SK-N-SH (cell line): ENCODE data around the gene CHDH. TPM values are rescaled to one million over a fixed set of nuclear protein-coding genes. Genes with fewer than 3 reads are reported as not detected.

Source experiments
- CTCF ChIA-PET: fragments of 300-600, 350-600 bp; formaldehyde crosslinking; extraction: SDS; loops from one replicate; lab custom pipeline; 2021; lab: Yijun Ruan, JAX
- POLR2A ChIA-PET: fragments of 350-600 bp; sonication (Branson Sonifier 250); formaldehyde crosslinking; extraction: SDS; loops from one replicate; lab custom pipeline; 2020; ENCODE audit warnings: antibody characterized with exemption, inconsistent platforms; lab: Yijun Ruan, JAX
- DNase-seq: peaks from one replicate; pipeline ENCODE4 v3.0.0; 2012
- H2AFZ ChIP-seq: fragments of 200-600 bp; sonication (generic); 2 replicates; pipeline ENCODE4 v1.8.1; 2016; ENCODE audit warnings: antibody characterized with exemption, mild to moderate bottlenecking, low read depth
- H3F3A ChIP-seq: fragments of 200-600 bp; sonication (generic); replicated peaks from 2 replicates; pipeline ENCODE3; 2016; ENCODE audit warnings: antibody characterized with exemption, mild to moderate bottlenecking; ENCODE audit not compliant: insufficient read depth
- H3K27ac ChIP-seq, 2 experiments: fragments of 200-500 bp in 1 of 2; fragments of 200-600 bp in 1 of 2; sonication (Bioruptor generic) in 1 of 2; sonication (generic), shearing (Covaris generic) in 1 of 2; 2 replicates each; pipeline versions ENCODE4 v1.5.1 to v1.6.1; 2014 to 2016; ENCODE audit warnings: low read depth in 2 of 2, inconsistent platforms in 1 of 2, low read length in 1 of 2, mild to moderate bottlenecking in 1 of 2, mixed read lengths in 1 of 2
- H3K27me3 ChIP-seq: fragments of 200-600 bp; sonication (generic), shearing (Covaris generic); 2 replicates; pipeline ENCODE4 v1.6.1; 2016; ENCODE audit warnings: mixed run types; ENCODE audit not compliant: insufficient read depth
- H3K36me3 ChIP-seq, 2 experiments: fragments of 200-500 bp in 1 of 2; fragments of 200-600 bp in 1 of 2; sonication (Bioruptor generic) in 1 of 2; sonication (generic) in 1 of 2; replicated peaks in 1 of 2; 2 replicates each; pipeline versions ENCODE3 to v1.5.1; 2014 to 2016; ENCODE audit warnings: low read length in 1 of 2, mild to moderate bottlenecking in 1 of 2; ENCODE audit not compliant: insufficient read depth in 2 of 2, control insufficient read depth in 1 of 2
- H3K4me1 ChIP-seq, 2 experiments: fragments of 200-500 bp in 1 of 2; fragments of 200-600 bp in 1 of 2; sonication (Bioruptor generic) in 1 of 2; sonication (generic), shearing (Covaris generic) in 1 of 2; 2 replicates each; pipeline versions ENCODE4 v1.5.1 to v1.6.1; 2014 to 2016; ENCODE audit warnings: low read depth in 1 of 2, low read length in 1 of 2, mixed run types in 1 of 2; ENCODE audit not compliant: insufficient read depth in 2 of 2, control insufficient read depth in 1 of 2
- H3K4me2 ChIP-seq: fragments of 200-600 bp; sonication (generic), shearing (Covaris generic); 2 replicates; pipeline ENCODE4 v1.6.1; 2017; ENCODE audit warnings: mixed run types
- H3K4me3 ChIP-seq, 2 experiments: fragments of 200-500 bp in 1 of 2; fragments of 200-600 bp in 1 of 2; sonication (Bioruptor generic) in 1 of 2; sonication (generic), shearing (Covaris generic) in 1 of 2; 2 replicates each; pipeline versions ENCODE4 v1.5.1 to v1.8.1; 2014 to 2016; ENCODE audit warnings: low read depth in 2 of 2, inconsistent platforms in 1 of 2, low read length in 1 of 2, mild to moderate bottlenecking in 1 of 2, mixed read lengths in 1 of 2, moderate library complexity in 1 of 2
- H3K79me2 ChIP-seq: fragments of 200-600 bp; sonication (generic); 2 replicates; pipeline ENCODE4 v1.8.1; 2017; ENCODE audit warnings: mild to moderate bottlenecking; ENCODE audit not compliant: insufficient read depth
- H3K9ac ChIP-seq: fragments of 200-600 bp; sonication (generic); 2 replicates; pipeline ENCODE4 v1.6.1; 2017; ENCODE audit warnings: mixed run types
- H3K9me2 ChIP-seq: fragments of 200-600 bp; sonication (generic); 2 replicates; pipeline ENCODE4 v1.6.1; 2017; ENCODE audit warnings: mixed run types
- H3K9me3 ChIP-seq: fragments of 200-600 bp; sonication (generic); 2 replicates; pipeline ENCODE4 v1.6.1; 2017; ENCODE audit warnings: mixed run types, mild to moderate bottlenecking, moderate library complexity
- H4K20me1 ChIP-seq: fragments of 200-600 bp; sonication (generic); 2 replicates; pipeline ENCODE4 v1.6.1; 2017; ENCODE audit warnings: mild to moderate bottlenecking, mixed run types; ENCODE audit not compliant: insufficient read depth
- CHD2 ChIP-seq: fragments of 150-350 bp; IDR thresholded peaks from 2 replicates; pipeline ENCODE4 v1.6.1; 2018; ENCODE audit warnings: low read length; ENCODE audit not compliant: partially characterized antibody
- ELF1 ChIP-seq: IDR thresholded peaks from 2 replicates; pipeline ENCODE4 v1.4.0; 2012
- FOSL2 ChIP-seq: IDR thresholded peaks from 2 replicates; pipeline ENCODE4 v1.4.0; 2012; ENCODE audit warnings: low read depth, mild to moderate bottlenecking, moderate library complexity, borderline replicate concordance
- GABPA ChIP-seq: IDR thresholded peaks from 2 replicates; pipeline ENCODE4 v1.4.0; 2012; ENCODE audit warnings: low read depth, mild to moderate bottlenecking
- JUND ChIP-seq: IDR thresholded peaks from 2 replicates; pipeline ENCODE4 v1.4.0; 2012
- NFIC ChIP-seq: IDR thresholded peaks from 2 replicates; pipeline ENCODE4 v1.4.0; 2012; ENCODE audit warnings: borderline replicate concordance
- RAD21 ChIP-seq: IDR thresholded peaks from 2 replicates; pipeline ENCODE4 v1.6.1; 2012; ENCODE audit warnings: mild to moderate bottlenecking, low read length
- RFX5 ChIP-seq: IDR thresholded peaks from 2 replicates; pipeline ENCODE4 v1.6.1; 2012; ENCODE audit warnings: mild to moderate bottlenecking, improper control_type of control experiment, low read length
- RXRA ChIP-seq: IDR thresholded peaks from 2 replicates; pipeline ENCODE4 v1.4.0; 2012; ENCODE audit warnings: low read depth, mild to moderate bottlenecking, borderline replicate concordance
- SIN3A ChIP-seq: IDR thresholded peaks from 2 replicates; pipeline ENCODE4 v1.6.1; 2012; ENCODE audit warnings: low read depth, mild to moderate bottlenecking, low read length, moderate library complexity, borderline replicate concordance
- SMC3 ChIP-seq: IDR thresholded peaks from 2 replicates; pipeline ENCODE4 v1.6.1; 2012; ENCODE audit warnings: low read depth, low read length, improper control_type of control experiment
- TCF12 ChIP-seq: IDR thresholded peaks from 2 replicates; pipeline ENCODE4 v1.4.0; 2012
- TEAD4 ChIP-seq: IDR thresholded peaks from 2 replicates; pipeline ENCODE4 v1.4.0; 2012; ENCODE audit warnings: mild to moderate bottlenecking, borderline replicate concordance; ENCODE audit not compliant: insufficient read depth
- WGBS: methylation state at CpG from one replicate; pipeline ENCODE4 v1.1.6; 2017; ENCODE audit warnings: low lambda C conversion rate; 5-methylcytosine and 5-hydroxymethylcytosine counted together
- polyA plus RNA-seq, 3 experiments: library from polyadenylated mRNA; depleted of rRNA; stranded (reverse); fragments of >200 nt; gene quantifications; 2 replicates each; pipeline ENCODE4 v1.2.3, GENCODE V29; 2012
- TF ChIP-seq, protein P1 (sequence below): IDR thresholded peaks from 2 replicates; pipeline ENCODE4 v1.4.0; 2012; ENCODE audit warnings: low read depth
- TF ChIP-seq, protein P2 (sequence below): IDR thresholded peaks from 2 replicates; pipeline ENCODE4; 2012
- TF ChIP-seq, protein P3 (sequence below): IDR thresholded peaks from 2 replicates; pipeline ENCODE4 v1.6.1; 2012; ENCODE audit warnings: mild to moderate bottlenecking, low read depth, low read length, moderate library complexity
- TF ChIP-seq, protein P4 (sequence below): IDR thresholded peaks from 2 replicates; pipeline ENCODE4 v1.4.0; 2012; ENCODE audit warnings: low read depth, borderline replicate concordance

The CHDH gene
- polyA plus RNA-seq, 1 of the 3 experiments (the other 2 are of a cell fraction) = 0.33 TPM

DNA sequence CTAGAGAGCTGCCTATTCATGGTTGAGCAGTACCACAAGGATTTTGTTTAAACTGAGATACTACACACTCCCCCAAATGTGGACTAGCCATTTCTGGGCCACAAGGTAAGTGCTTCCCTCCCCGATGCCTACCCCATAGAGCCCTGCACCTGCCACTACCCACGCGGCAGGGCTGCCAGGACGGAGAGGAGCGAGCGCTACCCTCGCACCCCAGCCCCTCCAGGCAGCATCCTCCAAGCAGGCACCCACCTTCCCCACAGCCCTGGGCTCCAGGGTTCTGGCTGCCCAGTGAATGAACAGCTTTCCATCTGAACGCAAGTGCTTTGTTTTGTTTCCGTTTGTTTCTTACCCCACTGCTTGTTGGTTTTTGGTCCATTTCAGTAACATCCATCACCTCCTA is 59.2 kb downstream of the CHDH start:
- Histone ChIP-seq H3K9me2 (no peaks in the 10 kb centered on the region), H3K36me3 (no peaks in the 10 kb centered on the region), H3F3A (no peaks in the 10 kb centered on the region), H2AFZ (no peak overlapping the region), H3K9me3 (no peaks in the 10 kb centered on the region), H3K4me1 (no peaks in the 10 kb centered on the region), H3K27me3 (no peaks in the 10 kb centered on the region; the same call in 1 of the 2 replicates), H3K79me2 (no peaks in the 10 kb centered on the region), H3K4me3 (no peak overlapping the region), H3K4me2 (no peak overlapping the region), H3K27ac (no peak overlapping the region), H3K9ac (no peak overlapping the region), H4K20me1 (no peaks in the 10 kb centered on the region)
- ChIA-PET POLR2A (no interaction called here), CTCF (interaction anchor here (1.4 kb wide), 1 partner anchor 77 kb away, joined by 5 read pairs; no protein-coding TSS in a partner anchor)
- DNase-seq = no peak
- 71% methylated on average over 3 of the region's 9 CpGs for WGBS
- TF ChIP-seq RFX5 (no peak), CHD2 (no peak), ELF1 (no peak)
- TF ChIP-seq, protein P1, sequence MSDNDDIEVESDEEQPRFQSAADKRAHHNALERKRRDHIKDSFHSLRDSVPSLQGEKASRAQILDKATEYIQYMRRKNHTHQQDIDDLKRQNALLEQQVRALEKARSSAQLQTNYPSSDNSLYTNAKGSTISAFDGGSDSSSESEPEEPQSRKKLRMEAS = no peak

DNA sequence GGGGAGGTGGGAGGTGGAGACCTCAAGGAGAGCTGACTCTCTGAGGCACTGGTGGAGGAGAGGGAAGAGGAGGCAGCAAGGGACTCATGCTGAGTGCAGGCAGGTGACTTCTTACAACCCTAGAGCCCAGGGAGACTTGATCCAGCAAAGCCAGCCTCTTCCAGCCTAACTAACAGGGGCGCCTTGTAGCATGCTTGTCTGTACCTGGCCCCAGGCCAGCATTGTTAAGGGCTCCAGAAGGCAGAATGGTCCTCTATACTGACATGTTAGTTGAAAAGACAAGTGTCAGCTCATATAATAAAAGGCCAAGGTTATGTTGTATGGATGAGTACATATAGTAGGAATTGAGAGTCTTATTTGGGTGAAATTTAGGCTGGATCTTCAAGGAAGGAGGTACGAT is 65.4 kb downstream of the CHDH start:
- POLR2A ChIA-PET = no interaction called here
- no peak overlapping the region for H3K4me3 ChIP-seq
- CTCF ChIA-PET = interaction anchor here (0.6 kb wide), 1 partner anchor 20 kb away, joined by 3 read pairs; no protein-coding TSS in a partner anchor
- no peaks in the 10 kb centered on the region; the same call in 1 of the 2 replicates for H3K27me3 ChIP-seq
- H4K20me1 ChIP-seq = no peaks in the 10 kb centered on the region
- H3K4me1 ChIP-seq = peaks cover 0 to 3% of the 10 kb centered on the region in 2 experiments; a peak in 1 of 4 replicates
- no peaks in the 10 kb centered on the region for H3K9me2 ChIP-seq
- no peak overlapping the region for H2AFZ ChIP-seq
- no peaks in the 10 kb centered on the region for H3K9me3 ChIP-seq
- H3F3A ChIP-seq = no peaks in the 10 kb centered on the region
- no peaks in the 10 kb centered on the region for H3K79me2 ChIP-seq
- no peak overlapping the region for H3K27ac ChIP-seq
- TF ChIP-seq TEAD4 = no peak
- TF ChIP-seq SIN3A = no peak
- TF ChIP-seq, protein P1 = no peak
- TF ChIP-seq RXRA = no peak
- no peak for TF ChIP-seq FOSL2
- TF ChIP-seq, protein P2, sequence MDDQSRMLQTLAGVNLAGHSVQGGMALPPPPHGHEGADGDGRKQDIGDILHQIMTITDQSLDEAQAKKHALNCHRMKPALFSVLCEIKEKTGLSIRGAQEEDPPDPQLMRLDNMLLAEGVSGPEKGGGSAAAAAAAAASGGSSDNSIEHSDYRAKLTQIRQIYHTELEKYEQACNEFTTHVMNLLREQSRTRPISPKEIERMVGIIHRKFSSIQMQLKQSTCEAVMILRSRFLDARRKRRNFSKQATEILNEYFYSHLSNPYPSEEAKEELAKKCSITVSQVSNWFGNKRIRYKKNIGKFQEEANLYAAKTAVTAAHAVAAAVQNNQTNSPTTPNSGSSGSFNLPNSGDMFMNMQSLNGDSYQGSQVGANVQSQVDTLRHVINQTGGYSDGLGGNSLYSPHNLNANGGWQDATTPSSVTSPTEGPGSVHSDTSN = no peak
- no peak for TF ChIP-seq RAD21
- TF ChIP-seq JUND = no peak
- TF ChIP-seq SMC3 = no peak
- TF ChIP-seq TCF12 = no peak
- no peak for TF ChIP-seq GABPA
- TF ChIP-seq, protein P3, sequence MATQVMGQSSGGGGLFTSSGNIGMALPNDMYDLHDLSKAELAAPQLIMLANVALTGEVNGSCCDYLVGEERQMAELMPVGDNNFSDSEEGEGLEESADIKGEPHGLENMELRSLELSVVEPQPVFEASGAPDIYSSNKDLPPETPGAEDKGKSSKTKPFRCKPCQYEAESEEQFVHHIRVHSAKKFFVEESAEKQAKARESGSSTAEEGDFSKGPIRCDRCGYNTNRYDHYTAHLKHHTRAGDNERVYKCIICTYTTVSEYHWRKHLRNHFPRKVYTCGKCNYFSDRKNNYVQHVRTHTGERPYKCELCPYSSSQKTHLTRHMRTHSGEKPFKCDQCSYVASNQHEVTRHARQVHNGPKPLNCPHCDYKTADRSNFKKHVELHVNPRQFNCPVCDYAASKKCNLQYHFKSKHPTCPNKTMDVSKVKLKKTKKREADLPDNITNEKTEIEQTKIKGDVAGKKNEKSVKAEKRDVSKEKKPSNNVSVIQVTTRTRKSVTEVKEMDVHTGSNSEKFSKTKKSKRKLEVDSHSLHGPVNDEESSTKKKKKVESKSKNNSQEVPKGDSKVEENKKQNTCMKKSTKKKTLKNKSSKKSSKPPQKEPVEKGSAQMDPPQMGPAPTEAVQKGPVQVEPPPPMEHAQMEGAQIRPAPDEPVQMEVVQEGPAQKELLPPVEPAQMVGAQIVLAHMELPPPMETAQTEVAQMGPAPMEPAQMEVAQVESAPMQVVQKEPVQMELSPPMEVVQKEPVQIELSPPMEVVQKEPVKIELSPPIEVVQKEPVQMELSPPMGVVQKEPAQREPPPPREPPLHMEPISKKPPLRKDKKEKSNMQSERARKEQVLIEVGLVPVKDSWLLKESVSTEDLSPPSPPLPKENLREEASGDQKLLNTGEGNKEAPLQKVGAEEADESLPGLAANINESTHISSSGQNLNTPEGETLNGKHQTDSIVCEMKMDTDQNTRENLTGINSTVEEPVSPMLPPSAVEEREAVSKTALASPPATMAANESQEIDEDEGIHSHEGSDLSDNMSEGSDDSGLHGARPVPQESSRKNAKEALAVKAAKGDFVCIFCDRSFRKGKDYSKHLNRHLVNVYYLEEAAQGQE = no peak
- TF ChIP-seq, protein P4, sequence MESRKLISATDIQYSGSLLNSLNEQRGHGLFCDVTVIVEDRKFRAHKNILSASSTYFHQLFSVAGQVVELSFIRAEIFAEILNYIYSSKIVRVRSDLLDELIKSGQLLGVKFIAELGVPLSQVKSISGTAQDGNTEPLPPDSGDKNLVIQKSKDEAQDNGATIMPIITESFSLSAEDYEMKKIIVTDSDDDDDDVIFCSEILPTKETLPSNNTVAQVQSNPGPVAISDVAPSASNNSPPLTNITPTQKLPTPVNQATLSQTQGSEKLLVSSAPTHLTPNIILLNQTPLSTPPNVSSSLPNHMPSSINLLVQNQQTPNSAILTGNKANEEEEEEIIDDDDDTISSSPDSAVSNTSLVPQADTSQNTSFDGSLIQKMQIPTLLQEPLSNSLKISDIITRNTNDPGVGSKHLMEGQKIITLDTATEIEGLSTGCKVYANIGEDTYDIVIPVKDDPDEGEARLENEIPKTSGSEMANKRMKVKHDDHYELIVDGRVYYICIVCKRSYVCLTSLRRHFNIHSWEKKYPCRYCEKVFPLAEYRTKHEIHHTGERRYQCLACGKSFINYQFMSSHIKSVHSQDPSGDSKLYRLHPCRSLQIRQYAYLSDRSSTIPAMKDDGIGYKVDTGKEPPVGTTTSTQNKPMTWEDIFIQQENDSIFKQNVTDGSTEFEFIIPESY = no peak
- TF ChIP-seq NFIC = no peak
- no peak for TF ChIP-seq ELF1
- TF ChIP-seq, all 33 proteins: peak for 0
- H3K4me2 ChIP-seq = no peak overlapping the region
- no peak overlapping the region for H3K9ac ChIP-seq
- DNase-seq = no peak
- no peaks in the 10 kb centered on the region for H3K36me3 ChIP-seq
- 32% methylated on average over 2 of the region's 2 CpGs for WGBS
